Measurements from ENCODE around the gene YWHAQ.

- TF ChIP-seq, protein P1, sequence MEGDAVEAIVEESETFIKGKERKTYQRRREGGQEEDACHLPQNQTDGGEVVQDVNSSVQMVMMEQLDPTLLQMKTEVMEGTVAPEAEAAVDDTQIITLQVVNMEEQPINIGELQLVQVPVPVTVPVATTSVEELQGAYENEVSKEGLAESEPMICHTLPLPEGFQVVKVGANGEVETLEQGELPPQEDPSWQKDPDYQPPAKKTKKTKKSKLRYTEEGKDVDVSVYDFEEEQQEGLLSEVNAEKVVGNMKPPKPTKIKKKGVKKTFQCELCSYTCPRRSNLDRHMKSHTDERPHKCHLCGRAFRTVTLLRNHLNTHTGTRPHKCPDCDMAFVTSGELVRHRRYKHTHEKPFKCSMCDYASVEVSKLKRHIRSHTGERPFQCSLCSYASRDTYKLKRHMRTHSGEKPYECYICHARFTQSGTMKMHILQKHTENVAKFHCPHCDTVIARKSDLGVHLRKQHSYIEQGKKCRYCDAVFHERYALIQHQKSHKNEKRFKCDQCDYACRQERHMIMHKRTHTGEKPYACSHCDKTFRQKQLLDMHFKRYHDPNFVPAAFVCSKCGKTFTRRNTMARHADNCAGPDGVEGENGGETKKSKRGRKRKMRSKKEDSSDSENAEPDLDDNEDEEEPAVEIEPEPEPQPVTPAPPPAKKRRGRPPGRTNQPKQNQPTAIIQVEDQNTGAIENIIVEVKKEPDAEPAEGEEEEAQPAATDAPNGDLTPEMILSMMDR (IDR thresholded peaks at IDR 0.05) = no peak
- no peak for TF ChIP-seq EP300 (IDR thresholded peaks at IDR 0.05)
- TF ChIP-seq POLR2A (IDR thresholded peaks at IDR 0.05; ENCODE audit: low read depth) = no peak
- no peak for TF ChIP-seq POLR2AphosphoS5 (IDR thresholded peaks at IDR 0.05)
These were observed 32.4 kb upstream of the YWHAQ start for GRCh38 chr2:9663008-9663879.
